B cell (primary cell): ENCODE measurements around the gene NCLN. TPM values are rescaled to one million over a fixed set of nuclear protein-coding genes. Genes with fewer than 3 reads are reported as not detected.

ENCODE experiments used
- ATAC-seq: fragments of 200-7000 bp; cut with Tn5 transposase; one replicate; pipeline ENCODE4 v1.10.0; 2021; ENCODE audit warnings: low read depth, mild to moderate bottlenecking, moderate number of reproducible peaks, moderate library complexity
- CTCF ChIA-PET: fragments of 350-600 bp; sonication (Branson Sonifier 250); formaldehyde crosslinking; loops from one replicate; lab custom pipeline; 2021; ENCODE audit warnings: antibody characterized with exemption, inconsistent platforms; lab: Charles Lee
- POLR2A ChIA-PET: fragments of 350-600 bp; sonication (Branson Sonifier 250); formaldehyde crosslinking; loops from one replicate; lab custom pipeline; 2021; ENCODE audit warnings: antibody characterized with exemption; lab: Charles Lee
- DNase-seq: peaks from one replicate; pipeline ENCODE4 v3.0.0; 2013
- H2AFZ ChIP-seq: 2 replicates; pipeline ENCODE4 v1.6.1; 2012; ENCODE audit warnings: mild to moderate bottlenecking, low read depth, low read length; ENCODE audit not compliant: insufficient read depth, poor library complexity, severe bottlenecking
- H3K27ac ChIP-seq, 2 donors: 1 replicate in 1 of 2; 2 replicates in 1 of 2; pipeline ENCODE4 v1.5.1; 2012 to 2013; ENCODE audit warnings: low read length in 2 of 2, mild to moderate bottlenecking in 2 of 2, moderate library complexity in 1 of 2
- H3K27me3 ChIP-seq, 4 experiments: fragments of 200-600 bp in 1 of 4; sonication (generic) in 1 of 4; replicated peaks in 1 of 4; 1 replicate in 2 of 4; 2 replicates in 2 of 4; pipeline versions ENCODE4 v1.6.1 to v1.7.0; 2013 to 2016; ENCODE audit warnings: low read length in 3 of 4, mild to moderate bottlenecking in 2 of 4, mixed read lengths in 1 of 4, moderate library complexity in 1 of 4; ENCODE audit not compliant: insufficient read depth in 4 of 4, control insufficient read depth in 3 of 4; ENCODE audit errors: control extremely low read depth in 1 of 4
- H3K36me3 ChIP-seq, 2 experiments: replicated peaks in 1 of 2; 1 replicate in 1 of 2; 2 replicates in 1 of 2; pipeline versions ENCODE4 v1.6.1 to v1.7.1; 2013; ENCODE audit warnings: low read length in 1 of 2; ENCODE audit not compliant: insufficient read depth in 2 of 2, control insufficient read depth in 1 of 2; ENCODE audit errors: control extremely low read depth in 1 of 2, extremely low read depth in 1 of 2
- H3K4me1 ChIP-seq, 2 donors: fragments of 200-600 bp in 1 of 2; sonication (generic) in 1 of 2; 1 replicate in 1 of 2; 2 replicates in 1 of 2; pipeline versions ENCODE4 v1.5.1 to v1.6.1; 2013 to 2017; ENCODE audit warnings: low read length in 2 of 2; ENCODE audit not compliant: control insufficient read depth in 2 of 2, insufficient read depth in 2 of 2
- H3K4me2 ChIP-seq: replicated peaks from 2 replicates; pipeline ENCODE3; 2012; ENCODE audit warnings: mild to moderate bottlenecking, low read depth, low read length; ENCODE audit not compliant: poor library complexity, severe bottlenecking
- H3K4me3 ChIP-seq, 5 experiments: fragments of 200-600 bp in 1 of 5; sonication (generic) in 1 of 5; 1 replicate in 3 of 5; 2 replicates in 2 of 5; pipeline versions ENCODE4 v1.5.1 to v1.7.0; 2011 to 2016; ENCODE audit warnings: low read length in 4 of 5, mild to moderate bottlenecking in 4 of 5, low read depth in 2 of 5, control low read depth in 1 of 5, moderate library complexity in 1 of 5; ENCODE audit not compliant: insufficient read depth in 1 of 5; ENCODE audit errors: control extremely low read depth in 1 of 5, extremely low read depth in 1 of 5
- H3K79me2 ChIP-seq: fragments of 200-600 bp; sonication (generic); one replicate; pipeline ENCODE4 v1.6.0; 2016; ENCODE audit warnings: low read length; ENCODE audit not compliant: control insufficient read depth, insufficient read depth
- H3K9ac ChIP-seq: fragments of 200-600 bp; sonication (generic); 2 replicates; pipeline ENCODE4 v1.6.1; 2017; ENCODE audit warnings: mild to moderate bottlenecking, low read length, moderate library complexity
- H3K9me3 ChIP-seq, 3 donors: one replicate each; pipeline versions ENCODE4 v1.6.1 to v1.7.1; 2013; ENCODE audit warnings: low read length in 2 of 3; ENCODE audit not compliant: control insufficient read depth in 2 of 3, insufficient read depth in 1 of 3; ENCODE audit errors: control extremely low read depth in 1 of 3
- H4K20me1 ChIP-seq: 2 replicates; pipeline ENCODE4 v1.6.0; 2012; ENCODE audit warnings: mild to moderate bottlenecking, low read length; ENCODE audit not compliant: insufficient read depth, control insufficient read depth, poor library complexity, severe bottlenecking
- H3K27ac Mint-ChIP-seq: one replicate; pipeline ENCODE4 v1.8.0; 2021; ENCODE audit warnings: mixed read lengths
- H3K27me3 Mint-ChIP-seq: one replicate; pipeline ENCODE4 v1.8.0; 2021; ENCODE audit warnings: mixed read lengths
- H3K4me1 Mint-ChIP-seq: one replicate; pipeline ENCODE4 v1.8.0; 2021; ENCODE audit warnings: mixed read lengths
- H3K4me3 Mint-ChIP-seq: one replicate; pipeline ENCODE4 v1.8.0; 2021; ENCODE audit warnings: mixed read lengths
- H3K9me3 Mint-ChIP-seq: one replicate; pipeline ENCODE4 v1.8.0; 2022; ENCODE audit warnings: mixed read lengths; ENCODE audit not compliant: insufficient read depth
- EZH2 ChIP-seq: IDR thresholded peaks from 2 replicates; pipeline ENCODE4 v1.6.1; 2012; ENCODE audit warnings: borderline replicate concordance, low read depth, mild to moderate bottlenecking, moderate library complexity, low read length; ENCODE audit not compliant: insufficient read depth, poor library complexity, severe bottlenecking
- WGBS: methylation state at CpG from one replicate; pipeline ENCODE4 v1.1.5; 2013; ENCODE audit warnings: missing lambda C conversion rate; ENCODE audit not compliant: insufficient coverage; 5-methylcytosine and 5-hydroxymethylcytosine counted together
- intact Hi-C: fragments of 100-400 bp; cut with micrococcal nuclease; formaldehyde crosslinking; loops from one replicate; pipeline ENCODE4 v1.10.0; 2022
- polyA plus RNA-seq: library from polyadenylated mRNA; depleted of rRNA; stranded (reverse); fragments of >200 nt; gene quantifications from 2 replicates; pipeline ENCODE4 v1.2.3, GENCODE V29; 2012
- total RNA-seq, 2 donors: library from RNA; stranded (reverse); fragments of 120-200 nt in 1 of 2; gene quantifications; 1 replicate in 1 of 2; 2 replicates in 1 of 2; pipeline versions ENCODE4 v1.2.3 to v1.2.4, GENCODE V29; 2013 to 2022
- TF ChIP-seq, protein P1 (sequence below): fragments of 200-600 bp; IDR thresholded peaks from one replicate; pipeline ENCODE4 v1.8.0; 2022; ENCODE audit warnings: antibody characterized with exemption, mild to moderate bottlenecking

NCLN gene
- total and polyA plus RNA-seq, 2 donors (not counting 1 experiment from before 2014, with no cell fraction given): 55.0 to 82.0 TPM

DNA sequence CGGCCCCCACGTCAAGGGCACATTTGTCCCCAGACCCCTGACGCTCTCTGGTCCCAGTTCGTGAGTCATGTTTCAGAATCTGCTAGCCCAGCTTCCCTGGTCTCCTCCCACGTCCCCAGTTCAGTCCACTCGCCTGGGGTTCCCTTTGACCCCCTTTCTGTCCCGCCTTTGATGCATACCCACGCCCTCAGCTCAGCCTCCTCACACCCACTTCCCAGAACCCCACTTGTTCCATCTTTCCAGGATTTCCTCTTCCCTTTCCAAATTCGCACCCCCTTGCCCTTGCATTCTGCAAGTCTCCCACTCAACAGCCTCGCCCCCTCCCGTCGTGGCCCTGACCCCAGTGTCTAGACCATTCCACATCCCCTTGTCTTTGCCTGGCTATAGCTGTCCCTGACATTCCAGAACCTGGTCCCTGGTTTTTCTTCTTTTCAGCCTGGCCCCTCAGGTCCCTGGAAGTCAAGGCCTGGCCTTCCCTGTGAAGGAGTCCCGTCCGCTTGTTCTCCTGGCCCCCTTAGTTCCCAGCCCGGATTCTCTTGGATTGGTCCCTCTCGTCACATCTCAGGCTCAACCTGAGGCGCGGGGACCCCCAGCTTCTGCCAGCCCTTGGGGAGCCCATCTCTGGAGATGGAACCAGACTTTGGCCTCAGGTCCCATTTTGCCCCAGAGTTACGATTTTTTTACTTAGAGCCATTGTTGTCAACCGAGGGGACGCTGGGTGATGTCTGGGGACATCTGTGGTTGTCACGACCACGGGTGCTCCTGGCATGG is 1.3 kb downstream of the NCLN start:
- ChIA-PET POLR2A (no interaction called here), CTCF (interaction anchor here (1.9 kb wide), 1 partner anchor 23 kb away, joined by 4 read pairs; no protein-coding TSS in a partner anchor)
- H3K9me3 Mint-ChIP-seq: no peaks in the 10 kb centered on the region
- peaks cover 66% of the 10 kb centered on the region for H3K4me1 Mint-ChIP-seq
- Histone ChIP-seq H3K36me3 (peaks cover 0 to 31% of the 10 kb centered on the region in 2 experiments), H3K9me3 (no peaks in the 10 kb centered on the region), H3K79me2 (peaks cover 95% of the 10 kb centered on the region), H3K4me2 (peak overlapping the region; percentile 100), H4K20me1 (peaks cover 95% of the 10 kb centered on the region), H3K9ac (peak overlapping the region; percentile 88), H3K4me3 (peak overlapping the region in 4 of 5 experiments; percentile 61 to 88 (median 76)), H3K27ac (peak overlapping the region in 1 of 2 donors; percentile 77), H3K4me1 (peaks cover 45 to 70% of the 10 kb centered on the region in 2 donors), H3K27me3 (no peaks in the 10 kb centered on the region), H2AFZ (no peak overlapping the region)
- no peak for TF ChIP-seq EZH2
- TF ChIP-seq, protein P1, sequence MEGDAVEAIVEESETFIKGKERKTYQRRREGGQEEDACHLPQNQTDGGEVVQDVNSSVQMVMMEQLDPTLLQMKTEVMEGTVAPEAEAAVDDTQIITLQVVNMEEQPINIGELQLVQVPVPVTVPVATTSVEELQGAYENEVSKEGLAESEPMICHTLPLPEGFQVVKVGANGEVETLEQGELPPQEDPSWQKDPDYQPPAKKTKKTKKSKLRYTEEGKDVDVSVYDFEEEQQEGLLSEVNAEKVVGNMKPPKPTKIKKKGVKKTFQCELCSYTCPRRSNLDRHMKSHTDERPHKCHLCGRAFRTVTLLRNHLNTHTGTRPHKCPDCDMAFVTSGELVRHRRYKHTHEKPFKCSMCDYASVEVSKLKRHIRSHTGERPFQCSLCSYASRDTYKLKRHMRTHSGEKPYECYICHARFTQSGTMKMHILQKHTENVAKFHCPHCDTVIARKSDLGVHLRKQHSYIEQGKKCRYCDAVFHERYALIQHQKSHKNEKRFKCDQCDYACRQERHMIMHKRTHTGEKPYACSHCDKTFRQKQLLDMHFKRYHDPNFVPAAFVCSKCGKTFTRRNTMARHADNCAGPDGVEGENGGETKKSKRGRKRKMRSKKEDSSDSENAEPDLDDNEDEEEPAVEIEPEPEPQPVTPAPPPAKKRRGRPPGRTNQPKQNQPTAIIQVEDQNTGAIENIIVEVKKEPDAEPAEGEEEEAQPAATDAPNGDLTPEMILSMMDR: no peak
- H3K27ac Mint-ChIP-seq: peak overlapping the region; percentile 72
- no peak for ATAC-seq
- 85% methylated on average over 23 of the region's 23 CpGs for WGBS
- no peak for DNase-seq
- H3K27me3 Mint-ChIP-seq: no peaks in the 10 kb centered on the region
- intact Hi-C loops: loop anchor here (10.0 kb wide), 3 partner anchors 122 to 1942 kb away; partner anchors contain the start of genes ATP5F1D, FEM1A, MIDN and TLE5
- peak overlapping the region; percentile 87 for H3K4me3 Mint-ChIP-seq
